HG03175 (cell line): ENCODE results near the gene KCTD21.

Source experiments
- ATAC-seq: cut with Tn5 transposase; IDR thresholded peaks from one replicate; pipeline ENCODE4 v1.9.1; 2021; ENCODE audit warnings: mild to moderate bottlenecking, moderate library complexity; ENCODE audit not compliant: unreplicated experiment

The KCTD21 gene

DNA sequence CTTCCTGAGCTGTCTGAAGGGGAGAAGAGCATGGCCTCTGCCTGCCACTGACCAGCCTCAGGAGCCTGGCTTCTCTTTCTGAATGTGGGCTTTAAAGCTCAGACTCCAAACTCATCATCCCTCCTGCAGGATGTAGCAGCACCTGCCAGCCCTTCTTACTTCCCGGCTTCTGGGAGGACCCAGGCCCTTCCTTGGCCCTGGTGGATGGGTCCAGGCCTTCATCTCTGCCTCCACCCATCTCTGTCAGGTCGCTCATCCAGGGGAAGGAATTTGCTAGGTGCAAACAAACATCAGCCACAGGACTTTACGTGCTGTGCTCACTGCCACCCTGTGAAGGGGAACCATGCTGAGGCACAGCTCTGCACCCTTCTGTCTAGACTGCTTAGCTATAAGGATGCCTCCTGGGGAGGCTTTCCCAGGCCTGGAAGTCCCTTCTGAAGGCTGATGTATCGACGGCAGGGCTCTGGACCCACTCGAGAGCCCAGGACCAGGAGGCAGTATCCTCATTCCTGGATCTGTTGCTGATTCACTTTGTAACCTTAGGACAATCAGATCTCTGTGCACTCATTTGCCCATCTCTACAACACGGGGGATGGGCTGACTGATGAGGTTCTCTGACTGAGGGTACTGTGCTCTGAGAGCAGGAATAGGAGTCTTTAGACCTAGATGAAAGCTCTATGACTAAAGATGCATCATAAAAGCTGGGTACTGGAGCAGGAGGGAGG, 31.2 kb upstream of the KCTD21 start:
- ATAC-seq: no peak

DNA sequence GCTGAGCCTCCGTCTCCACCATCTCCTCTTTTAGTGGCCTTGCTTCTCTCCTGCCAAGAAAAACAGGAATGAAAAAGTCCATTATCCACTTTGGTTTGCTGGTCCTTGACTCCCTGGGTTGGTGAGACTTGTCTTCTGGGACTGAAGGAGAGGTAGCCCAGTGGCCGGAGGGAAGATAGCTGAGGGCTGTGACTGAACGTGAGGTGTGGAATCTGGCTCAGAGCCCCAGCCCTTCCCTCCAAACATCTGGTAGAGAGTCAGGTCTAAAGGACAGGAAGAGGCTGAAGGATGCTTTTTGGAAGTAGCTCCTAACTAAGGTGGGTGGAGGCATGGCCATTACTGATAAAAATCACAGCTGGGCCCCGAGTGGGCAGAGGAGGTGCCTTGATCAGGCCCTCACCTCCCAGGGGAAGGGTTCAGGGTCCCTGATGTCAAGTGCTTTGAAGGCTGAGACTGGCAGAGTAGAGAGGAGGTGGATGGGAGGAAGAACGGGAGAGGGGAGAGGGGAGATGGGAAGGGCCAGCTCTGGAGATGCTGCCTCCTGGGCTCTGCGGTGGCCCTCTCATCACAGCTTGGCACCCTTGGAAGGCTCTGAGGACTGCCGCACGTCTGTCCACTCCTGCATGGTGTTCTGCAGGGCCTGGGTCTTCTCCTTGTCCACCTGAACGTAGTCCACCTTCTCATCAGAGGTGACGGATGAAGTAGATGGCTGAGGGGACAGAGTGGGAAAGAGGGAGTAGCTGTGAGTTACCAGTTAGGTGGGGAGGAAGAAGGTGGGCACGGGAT, 30.5 kb upstream of the KCTD21 start:
- ATAC-seq: no peak

DNA sequence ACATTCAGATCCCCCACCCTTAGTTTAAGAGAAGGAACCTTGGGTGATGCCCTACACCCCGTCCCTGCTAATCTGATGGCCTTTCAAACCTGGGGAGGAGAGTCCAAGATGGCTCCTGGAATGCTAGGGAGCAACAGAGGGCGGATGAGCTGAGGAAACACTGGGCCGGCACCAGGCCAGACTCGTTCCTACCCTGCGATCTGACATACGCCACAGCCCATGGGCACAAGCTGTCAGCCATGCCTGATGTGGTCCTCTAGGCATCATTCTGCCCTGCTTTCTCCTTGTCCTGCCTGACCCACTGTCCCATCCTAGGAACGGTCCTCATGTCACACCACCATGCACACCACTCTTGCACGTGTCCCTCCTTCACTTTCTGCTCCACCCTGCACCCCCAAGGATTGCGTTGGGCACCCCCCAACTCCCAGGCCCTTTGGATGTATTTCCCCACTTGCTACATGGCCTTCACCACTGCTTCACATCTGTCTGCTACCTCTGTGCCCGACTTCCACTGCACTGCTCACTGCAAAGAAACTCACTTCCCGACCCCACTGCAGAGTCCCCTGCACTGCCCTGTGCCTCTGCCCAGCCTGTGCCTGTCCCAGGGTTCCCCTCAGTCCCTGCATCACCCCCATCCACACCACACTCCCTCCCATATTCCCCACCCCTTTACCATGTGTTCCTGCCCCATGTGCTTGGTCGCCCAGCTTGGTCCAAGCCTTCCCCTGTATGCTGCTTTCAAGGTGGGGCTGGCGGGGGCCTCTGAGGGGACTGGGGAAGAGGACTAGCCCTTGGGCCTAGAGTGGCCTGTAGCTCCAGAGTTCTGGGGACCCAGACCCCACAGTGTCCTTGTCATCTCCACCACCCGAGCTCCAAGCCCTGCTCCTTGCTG, 29.5 kb upstream of the KCTD21 start:
- no peak for ATAC-seq

DNA sequence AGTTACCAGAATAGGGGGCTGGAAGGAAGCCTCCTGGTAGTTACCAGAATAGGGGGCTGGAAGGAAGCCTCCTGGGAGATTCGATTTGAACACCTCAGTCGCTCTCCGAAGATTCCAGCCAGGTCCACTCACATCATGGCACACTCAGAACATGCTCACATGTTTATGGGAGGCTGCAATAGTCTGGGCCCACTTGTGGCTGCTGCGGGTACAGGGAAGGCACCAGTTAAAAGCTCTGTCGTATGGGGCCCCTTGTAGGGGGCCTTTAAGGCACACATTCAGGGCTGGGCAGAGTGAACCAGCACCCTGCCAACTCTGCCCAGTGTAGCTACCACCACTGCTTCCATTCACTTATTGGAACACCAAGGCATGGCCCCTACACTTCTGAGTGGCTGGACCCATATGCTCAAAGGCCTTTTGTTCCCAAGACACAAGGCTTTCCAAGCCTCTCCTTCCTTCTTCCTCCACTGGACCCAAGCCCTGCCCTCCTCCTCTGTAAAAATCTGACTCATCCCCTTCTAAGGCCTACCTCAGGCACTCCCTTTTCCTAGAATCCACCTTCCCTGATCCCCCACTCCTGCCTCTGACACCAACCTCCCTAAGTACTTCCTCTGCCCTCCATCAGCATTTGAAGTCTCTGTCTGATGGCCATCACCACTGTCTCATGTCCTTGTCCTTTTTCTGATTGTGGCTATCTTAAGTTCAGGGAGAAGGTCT, 28.3 kb upstream of the KCTD21 start:
- no peak for ATAC-seq

DNA sequence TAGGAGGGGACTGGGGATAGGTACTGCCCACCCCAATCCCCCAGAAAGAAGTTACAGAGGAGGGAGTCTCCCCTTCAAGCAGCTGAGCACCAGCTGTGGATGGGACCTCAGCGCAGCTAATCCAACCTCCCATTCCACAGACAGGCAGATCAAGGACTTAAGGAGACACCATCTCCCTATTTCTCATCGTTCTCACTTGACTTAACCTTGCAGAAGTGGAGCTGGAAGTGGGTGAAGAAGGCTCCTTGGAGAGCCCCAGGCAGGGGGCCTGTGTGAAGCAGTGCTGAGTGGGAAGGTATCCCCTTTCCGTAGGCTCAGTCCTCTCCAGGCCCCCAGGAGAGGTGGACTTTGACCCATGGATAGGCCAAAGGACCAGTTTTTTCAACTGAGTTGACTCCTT, 27.6 kb upstream of the KCTD21 start:
- ATAC-seq: no peak

DNA sequence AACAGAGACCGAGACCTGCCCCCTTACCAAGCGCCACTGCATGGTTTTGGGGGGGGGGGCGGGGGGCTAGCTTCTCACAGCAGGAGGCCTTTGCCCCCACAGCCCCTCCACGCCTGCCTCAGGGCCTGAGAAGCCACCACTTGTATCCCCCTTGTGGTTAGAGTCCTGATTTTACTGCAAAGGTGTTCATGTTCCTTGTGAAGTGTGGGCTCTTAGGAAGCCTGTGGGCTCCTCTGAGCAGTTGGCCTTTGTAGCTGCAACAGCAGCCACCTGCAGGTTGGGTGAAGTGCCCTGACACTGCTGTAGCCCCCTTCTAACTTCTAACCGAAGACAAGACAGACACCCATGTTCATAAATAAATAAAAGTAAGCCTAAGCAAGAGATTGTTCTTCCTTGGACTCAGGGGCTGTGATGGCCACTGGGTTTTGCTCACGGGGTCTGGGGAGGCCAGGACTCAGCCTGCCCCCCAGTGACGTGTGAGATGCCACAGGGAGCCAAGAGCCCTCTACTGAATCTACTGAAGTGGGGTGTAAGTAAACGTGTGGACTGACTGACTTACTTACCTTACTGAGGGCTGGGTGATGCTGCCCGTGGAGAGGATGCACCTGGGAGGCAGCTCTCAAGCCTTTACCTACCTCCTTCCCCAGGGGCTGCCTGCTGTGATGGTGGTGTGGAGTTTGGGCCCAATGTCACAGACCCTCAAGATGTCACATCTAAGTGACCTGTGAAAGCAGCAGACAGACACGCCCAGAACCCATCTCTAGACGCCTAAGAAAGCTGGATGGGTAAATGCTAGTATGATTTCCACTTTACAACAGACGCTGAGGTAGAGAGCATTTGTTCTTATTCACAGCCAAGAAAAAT, 26.1 kb upstream of the KCTD21 start:
- ATAC-seq: no peak

DNA sequence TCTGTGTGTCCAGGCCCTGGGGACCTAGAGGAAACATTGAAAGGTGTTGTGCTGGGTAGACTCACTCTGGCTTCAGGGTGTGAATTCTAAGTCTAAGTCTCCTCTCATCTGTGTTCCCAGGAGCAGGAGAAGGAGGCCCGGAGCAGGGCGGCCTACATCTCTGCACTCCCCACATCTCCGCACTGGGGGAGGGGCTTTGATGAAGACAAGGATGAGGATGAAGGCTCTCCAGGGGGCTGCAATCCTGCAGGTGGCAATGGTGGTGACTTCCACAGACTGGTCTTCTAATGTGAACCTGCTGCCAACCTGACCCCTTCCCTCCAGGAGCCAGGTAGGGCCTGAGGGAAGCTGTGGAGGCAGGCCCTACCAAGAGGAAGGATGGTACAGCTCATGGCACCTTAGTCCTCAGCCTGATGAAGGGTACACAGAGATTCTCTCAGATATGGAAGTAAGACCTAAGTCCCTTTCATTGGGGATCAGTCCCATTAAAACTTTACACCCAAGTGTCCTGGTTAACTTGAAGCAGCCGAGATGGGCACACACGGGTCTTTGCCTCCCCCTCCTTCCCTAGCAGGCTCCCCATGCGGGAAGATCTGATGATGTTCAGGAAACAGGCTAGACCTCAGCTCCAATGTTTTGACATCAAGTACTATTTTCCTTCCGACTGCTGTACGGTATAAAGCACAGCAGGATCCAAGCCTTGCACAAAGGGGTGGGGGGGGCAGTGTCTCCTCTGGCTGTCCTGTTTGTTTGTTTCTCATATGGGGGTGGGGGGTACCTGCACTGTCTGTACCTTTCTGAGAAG, 25.3 kb upstream of the KCTD21 start:
- ATAC-seq: no peak

DNA sequence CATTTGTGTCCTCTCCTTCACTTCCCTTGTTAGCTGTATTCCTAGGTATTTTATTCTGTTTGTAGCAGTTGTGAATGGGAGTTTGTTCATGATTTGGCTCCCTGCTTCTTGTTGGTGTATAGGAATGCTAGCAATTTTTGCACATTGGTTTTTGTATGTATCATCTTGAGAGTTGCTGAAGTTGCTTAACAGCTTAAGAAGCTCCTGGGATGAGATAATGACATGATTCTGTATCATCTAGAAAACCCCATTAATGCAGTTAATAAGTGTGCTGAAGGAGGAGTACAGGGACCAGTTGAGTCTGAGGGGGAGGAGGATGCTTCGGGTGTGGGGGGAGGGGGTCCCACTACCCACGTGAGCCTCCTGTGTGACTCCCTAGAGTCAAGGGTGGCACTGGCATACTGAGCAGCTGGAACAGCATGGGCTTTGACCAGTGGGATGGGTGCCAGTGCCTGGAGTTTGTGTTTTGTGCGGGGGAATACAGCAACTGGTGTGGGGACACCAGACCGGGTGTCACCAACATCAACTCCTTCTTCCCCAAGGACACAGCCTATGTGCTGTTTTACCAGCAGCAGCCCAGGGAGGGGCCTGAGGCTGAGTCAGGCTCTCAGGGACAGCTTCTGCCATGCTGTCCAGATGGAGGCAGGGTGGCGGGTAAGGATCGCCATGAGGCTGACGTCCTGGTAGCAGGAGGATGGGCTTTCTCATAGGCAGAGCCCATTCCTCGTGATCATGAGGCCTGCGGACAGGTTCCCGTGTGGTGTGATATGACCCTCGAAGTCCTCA, 24.4 kb upstream of the KCTD21 start:
- ATAC-seq: no peak

DNA sequence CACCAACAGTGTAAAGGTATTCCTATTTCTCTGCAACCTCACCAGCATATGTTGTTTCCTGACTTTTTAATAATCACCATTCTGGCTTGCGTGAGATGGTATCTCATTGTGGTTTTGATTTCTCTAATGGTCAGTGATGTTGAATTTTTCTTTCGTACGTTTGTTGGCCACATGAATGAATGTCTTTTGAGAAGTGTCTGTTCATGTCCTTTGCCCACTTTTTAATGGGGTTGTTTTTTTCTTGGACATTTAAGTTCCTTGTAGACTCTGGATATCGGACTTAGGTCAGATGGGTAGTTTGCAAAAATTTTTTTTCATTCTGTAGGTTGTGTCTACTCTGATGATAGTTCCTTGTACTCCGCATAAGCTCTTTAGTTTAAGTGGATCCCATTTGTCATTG, 23.1 kb upstream of the KCTD21 start:
- no peak for ATAC-seq

DNA sequence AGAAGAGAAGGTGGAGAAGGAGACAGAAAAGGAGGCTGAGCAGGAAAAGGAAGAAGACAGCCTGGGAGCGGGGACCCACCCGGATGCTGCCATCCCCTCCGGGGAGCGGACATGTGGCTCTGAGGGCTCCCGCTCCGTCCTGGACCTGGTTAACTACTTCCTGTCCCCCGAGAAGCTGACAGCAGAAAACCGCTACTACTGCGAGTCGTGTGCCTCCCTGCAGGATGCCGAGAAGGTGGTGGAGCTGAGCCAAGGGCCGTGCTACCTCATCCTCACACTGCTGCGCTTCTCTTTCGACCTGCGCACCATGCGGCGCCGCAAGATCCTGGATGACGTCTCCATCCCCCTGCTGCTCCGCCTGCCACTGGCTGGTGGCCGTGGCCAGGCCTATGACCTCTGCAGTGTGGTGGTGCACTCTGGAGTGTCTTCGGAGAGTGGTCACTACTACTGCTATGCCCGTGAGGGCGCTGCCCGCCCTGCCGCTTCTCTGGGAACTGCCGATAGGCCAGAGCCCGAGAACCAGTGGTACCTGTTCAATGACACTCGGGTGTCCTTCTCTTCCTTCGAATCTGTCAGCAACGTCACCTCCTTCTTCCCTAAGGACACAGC, 21.7 kb upstream of the KCTD21 start:
- ATAC-seq: no peak

DNA sequence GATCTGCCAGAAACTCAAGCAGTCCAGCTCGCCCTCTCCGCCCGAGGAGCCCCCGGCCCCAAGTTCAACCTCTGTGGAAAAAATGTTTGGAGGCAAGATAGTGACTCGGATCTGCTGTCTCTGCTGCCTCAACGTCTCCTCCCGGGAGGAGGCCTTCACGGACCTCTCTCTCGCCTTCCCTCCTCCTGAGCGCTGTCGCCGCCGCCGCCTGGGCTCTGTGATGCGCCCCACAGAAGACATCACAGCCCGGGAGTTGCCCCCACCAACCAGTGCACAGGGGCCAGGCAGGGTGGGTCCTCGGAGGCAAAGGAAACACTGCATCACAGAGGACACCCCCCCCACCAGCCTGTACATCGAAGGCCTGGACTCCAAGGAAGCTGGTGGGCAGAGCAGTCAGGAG, 21.1 kb upstream of the KCTD21 start:
- no peak for ATAC-seq

DNA sequence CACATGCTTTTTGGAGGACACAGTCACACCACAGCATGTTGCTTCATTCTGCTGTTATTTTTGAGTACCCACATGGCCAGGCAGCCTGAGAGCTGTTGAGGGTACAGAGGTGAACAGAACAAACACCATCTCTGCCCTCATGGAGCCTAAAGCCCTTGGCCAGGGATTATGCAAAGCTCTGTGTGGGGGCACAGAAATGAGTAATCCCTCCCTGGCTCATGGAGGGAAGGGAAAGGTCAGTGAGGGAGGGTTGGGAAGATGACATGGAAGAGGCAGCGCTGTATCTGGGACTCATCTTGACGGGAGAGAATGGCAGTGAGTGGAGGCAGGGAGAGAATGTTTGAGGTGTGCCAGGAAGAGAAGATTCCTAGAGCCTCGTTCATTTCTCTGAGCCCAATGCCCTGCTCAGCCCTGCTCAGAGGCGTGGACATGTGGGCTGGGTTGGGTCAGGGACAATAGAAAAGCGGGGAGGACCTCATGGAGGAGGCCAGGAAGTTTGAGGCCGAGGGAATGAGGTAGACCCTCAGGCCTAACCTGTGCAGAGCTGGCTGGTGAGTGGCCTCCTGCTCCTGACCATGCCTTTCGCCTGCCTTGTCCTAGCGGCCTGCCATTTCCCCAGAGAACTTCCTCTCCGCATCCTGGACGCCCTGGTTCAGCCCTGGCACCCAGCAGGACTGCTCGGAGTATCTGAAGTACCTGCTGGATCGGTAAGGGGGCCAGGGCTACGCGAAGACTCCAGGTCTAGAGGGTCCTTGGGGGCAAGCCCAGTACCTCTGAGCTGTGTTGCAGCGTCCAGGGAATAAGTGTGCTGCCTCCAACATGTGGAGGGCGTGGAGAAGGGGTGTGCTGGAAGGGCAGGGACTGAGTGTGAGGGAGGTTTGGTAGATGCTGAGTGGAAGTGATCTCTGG, 20.1 kb upstream of the KCTD21 start:
- no peak for ATAC-seq

DNA sequence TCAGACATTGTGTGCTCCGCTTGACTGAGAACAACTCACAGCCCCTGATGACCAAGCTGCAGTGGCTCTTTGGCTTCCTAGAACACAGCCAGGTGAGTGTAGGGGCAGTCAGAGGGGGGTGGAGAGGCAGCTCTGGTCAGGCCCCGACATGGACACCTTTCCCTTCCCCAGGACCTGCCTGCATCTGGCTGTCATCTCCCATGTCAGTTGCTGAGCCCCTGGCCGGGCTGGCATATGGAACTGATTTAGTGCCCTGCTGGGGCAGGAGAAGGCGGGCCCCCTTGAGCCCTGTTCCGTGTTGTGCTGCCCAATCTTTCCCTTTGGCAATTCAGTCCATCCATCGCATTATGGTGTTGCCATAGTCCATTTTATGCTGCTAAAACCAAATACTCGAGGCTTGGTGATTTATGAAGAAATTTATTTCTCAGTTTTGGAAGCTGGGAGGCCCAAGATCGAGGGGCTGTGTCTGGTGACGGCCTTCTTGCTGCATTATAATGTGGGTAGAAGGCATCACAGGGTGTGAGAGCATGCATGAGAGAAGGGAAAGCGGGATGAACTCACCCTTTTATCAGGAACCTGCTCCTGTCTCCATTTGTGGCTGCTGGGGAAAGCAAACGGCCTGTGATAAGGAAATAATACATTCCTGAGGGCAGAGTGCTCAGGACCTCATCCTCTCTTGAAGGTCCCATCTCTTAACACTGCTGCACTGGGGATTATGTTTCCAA, 19.3 kb upstream of the KCTD21 start:
- ATAC-seq: no peak

DNA sequence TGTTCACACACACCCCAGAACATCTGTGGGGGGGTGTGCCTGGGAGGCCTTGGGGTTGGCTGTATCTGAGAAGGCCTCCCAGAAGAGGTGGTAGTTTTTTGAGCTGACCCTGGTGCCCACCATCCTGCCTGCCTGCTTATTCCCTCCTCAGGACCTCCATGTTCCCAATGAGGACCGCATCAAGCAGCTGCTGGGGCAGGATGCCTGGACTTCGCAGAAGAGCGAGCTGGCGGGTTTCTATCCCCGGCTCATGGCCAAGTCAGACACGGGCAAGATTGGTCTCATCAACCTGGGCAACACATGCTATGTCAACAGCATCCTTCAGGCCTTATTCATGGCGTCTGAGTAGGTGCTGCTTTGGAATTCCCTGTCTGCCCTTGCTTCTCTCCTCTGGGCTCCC, 17.3 kb upstream of the KCTD21 start:
- no peak for ATAC-seq

DNA sequence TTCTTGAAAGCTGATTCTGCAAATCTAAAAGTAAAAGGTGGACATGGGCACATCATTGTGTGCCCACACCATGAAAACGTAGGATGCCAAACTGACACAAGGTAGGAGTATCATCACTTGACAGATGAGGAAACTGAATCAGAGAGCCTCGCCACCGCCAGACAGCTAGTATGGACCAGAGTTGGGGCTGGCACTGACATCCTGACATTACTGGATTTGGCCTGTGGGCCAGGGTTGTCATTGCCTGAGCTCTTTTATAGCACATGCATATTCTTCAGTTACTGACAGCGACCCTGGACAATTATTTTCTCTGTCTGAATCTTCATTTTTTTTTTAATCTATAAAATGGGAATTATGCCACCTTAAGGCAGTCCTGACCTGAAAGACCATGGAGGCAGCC, 16.8 kb upstream of the KCTD21 start:
- ATAC-seq: no peak

DNA sequence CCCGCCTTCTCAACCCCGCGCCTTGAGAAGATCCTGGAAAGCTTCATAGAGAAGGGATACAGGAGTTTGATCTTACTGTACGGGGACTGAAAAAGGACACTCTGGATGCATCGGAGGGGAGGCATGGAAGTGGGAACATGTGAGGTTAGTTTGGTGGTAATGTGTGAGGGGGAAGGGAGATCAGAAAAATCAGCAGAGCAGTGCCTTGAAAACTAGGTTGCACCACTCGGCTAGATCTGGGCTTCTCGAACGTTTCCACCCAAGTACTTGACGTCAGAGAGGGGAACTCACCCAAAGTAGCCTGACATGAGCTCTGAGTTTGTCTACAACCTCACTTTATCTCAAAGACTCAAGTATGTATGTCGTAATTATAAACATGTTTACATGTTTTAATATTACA, 14.8 kb upstream of the KCTD21 start:
- no peak for ATAC-seq
